ENCODE results near the gene CORO6.

- TF ChIP-seq CTCF (conservative IDR thresholded peaks at IDR 0.05) (no peak; the same call in 1 of the 2 replicates), ZFX (IDR thresholded peaks at IDR 0.05) (no peak)
Observed at GRCh38 chr17:29619251-29619650, 3.5 kb downstream of the CORO6 start.
